Caco-2 (cell line): Measurements from ENCODE around the gene IQSEC1. TPM values are rescaled to one million over a fixed set of nuclear protein-coding genes. Genes with fewer than 3 reads are reported as not detected.
A peak's percentile ranks its signal among the peaks of the same experiment; 100 is the strongest.

Experiments
- BruUV-seq: library from RNA; stranded (reverse); fragments of 400-500 nt; replicated peaks from 2 replicates; lab custom pipeline; 2021; lab: Mats Ljungman, UMichigan
- CTCF ChIA-PET: fragments of 300-600 bp; sonication (Branson Sonifier 250); formaldehyde crosslinking; loops from one replicate; lab custom pipeline; 2022; ENCODE audit warnings: antibody characterized with exemption; lab: Charles Lee
- POLR2A ChIA-PET: fragments of 300-600 bp; sonication (Branson Sonifier 250); formaldehyde crosslinking; loops from one replicate; lab custom pipeline; 2022; ENCODE audit warnings: antibody characterized with exemption; lab: Charles Lee
- DNase-seq, 2 experiments: peaks; one replicate each; pipeline versions ENCODE4 v3.0.0 to v3.0.0-alpha.2; 2020 to 2022
- H3K27me3 ChIP-seq: replicated peaks from 2 replicates; pipeline ENCODE4 v1.6.0; 2011; ENCODE audit warnings: low read length; ENCODE audit not compliant: control insufficient read depth, insufficient read depth
- H3K36me3 ChIP-seq: 2 replicates; pipeline ENCODE4 v1.5.1; 2011; ENCODE audit warnings: low read length; ENCODE audit not compliant: control insufficient read depth, insufficient read depth
- H3K4me1 ChIP-seq: fragments of 250-450 bp; sonication (Bioruptor Pico); 2 replicates; pipeline ENCODE4 v1.5.1; 2020; ENCODE audit warnings: mild to moderate bottlenecking
- H3K4me3 ChIP-seq: 2 replicates; pipeline ENCODE4 v1.5.1; 2011; ENCODE audit warnings: low read depth, mild to moderate bottlenecking, control low read depth, low read length
- H3K9me3 ChIP-seq: fragments of 250-450 bp; sonication (Bioruptor Pico); 2 replicates; pipeline ENCODE4 v1.5.1; 2020; ENCODE audit warnings: mild to moderate bottlenecking, moderate library complexity
- H3K27ac Mint-ChIP-seq: one replicate; pipeline ENCODE4 v1.8.0; 2022; ENCODE audit warnings: mixed read lengths; ENCODE audit not compliant: unreplicated experiment
- H3K27me3 Mint-ChIP-seq: one replicate; pipeline ENCODE4 v1.8.0; 2022; ENCODE audit warnings: mixed read lengths; ENCODE audit not compliant: insufficient read depth, unreplicated experiment
- H3K36me3 Mint-ChIP-seq: one replicate; pipeline ENCODE4 v1.8.0; 2022; ENCODE audit warnings: mild to moderate bottlenecking, mixed read lengths; ENCODE audit not compliant: insufficient read depth, unreplicated experiment
- H3K4me1 Mint-ChIP-seq: one replicate; pipeline ENCODE4 v1.8.0; 2022; ENCODE audit warnings: low read depth, mixed read lengths; ENCODE audit not compliant: unreplicated experiment
- H3K4me3 Mint-ChIP-seq: one replicate; pipeline ENCODE4 v1.8.0; 2022; ENCODE audit warnings: mild to moderate bottlenecking, moderate library complexity, mixed read lengths; ENCODE audit not compliant: unreplicated experiment
- H3K9me3 Mint-ChIP-seq: one replicate; pipeline ENCODE4 v1.8.0; 2022; ENCODE audit warnings: mixed read lengths; ENCODE audit not compliant: unreplicated experiment
- intact Hi-C: fragments of 100-400 bp; cut with micrococcal nuclease; formaldehyde crosslinking; loops from one replicate; pipeline ENCODE4 v1.10.0; 2022; ENCODE audit not compliant: unreplicated experiment
- total RNA-seq: library from RNA; stranded (reverse); gene quantifications from 2 replicates; pipeline ENCODE4 v1.2.3, GENCODE V29; 2022
- TF ChIP-seq, protein P1 (sequence below), 2 experiments: fragments of 200-600 bp in 1 of 2; IDR thresholded peaks; 1 replicate in 1 of 2; 2 replicates in 1 of 2; pipeline versions ENCODE4 v1.5.1 to v1.8.0; 2011 to 2022; ENCODE audit warnings: antibody characterized with exemption in 1 of 2, control low read depth in 1 of 2, inconsistent platforms in 1 of 2, low read depth in 1 of 2, low read length in 1 of 2, mild to moderate bottlenecking in 1 of 2, moderate library complexity in 1 of 2; ENCODE audit not compliant: insufficient read depth in 1 of 2, severe bottlenecking in 1 of 2, unreplicated experiment in 1 of 2

IQSEC1 gene
- total RNA-seq, 1 experiment from 2014 or later = 40.0 TPM

DNA sequence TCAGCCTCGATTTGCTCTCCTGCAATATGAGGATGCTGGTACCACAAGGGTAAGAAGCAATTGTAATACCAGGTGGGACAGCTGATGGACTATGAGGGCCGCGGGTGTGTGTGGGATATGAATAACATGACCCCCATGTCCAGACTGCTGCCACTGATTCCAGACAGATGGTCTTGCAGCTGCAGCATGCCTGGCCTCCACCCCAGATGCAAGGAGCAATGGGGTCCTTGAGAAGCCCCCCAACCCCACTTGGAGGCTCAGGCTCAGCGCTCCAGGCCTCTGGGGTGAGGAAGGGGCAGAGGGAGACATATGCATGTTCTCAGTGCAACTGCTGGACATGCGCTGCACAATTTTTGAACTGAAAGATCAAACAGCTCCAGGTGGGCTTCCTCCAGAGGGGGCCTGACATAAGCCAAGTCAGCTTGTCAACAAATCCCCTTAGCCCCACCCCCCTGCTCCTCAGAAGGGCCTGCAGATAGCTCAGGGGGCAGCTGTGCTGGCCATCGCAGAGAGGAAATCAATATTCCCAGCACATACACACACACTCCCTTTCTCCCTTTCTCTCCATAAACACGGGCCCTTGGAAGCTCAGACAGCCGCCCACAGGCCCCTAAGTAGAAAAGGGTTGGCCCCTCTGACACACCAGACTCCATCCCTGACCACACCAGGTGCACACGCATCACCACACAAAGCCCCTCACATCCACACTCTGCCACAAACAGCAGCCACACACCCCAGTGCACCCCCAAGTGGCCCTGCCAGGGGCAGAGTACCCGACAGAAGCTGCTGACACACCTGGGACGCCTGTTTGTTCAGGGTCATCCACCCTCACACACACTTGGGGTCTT, 107.0 kb downstream of the IQSEC1 start:
- Mint-ChIP-seq H3K27me3 (no peaks in the 10 kb centered on the region), H3K4me1 (peaks cover 39% of the 10 kb centered on the region), H3K4me3 (peak overlapping the region; percentile 95), H3K27ac (peak overlapping the region; percentile 75), H3K9me3 (no peaks in the 10 kb centered on the region), H3K36me3 (peaks cover 5% of the 10 kb centered on the region)
- intact Hi-C loops = no loop called here
- Histone ChIP-seq H3K9me3 (no peaks in the 10 kb centered on the region), H3K27me3 (no peaks in the 10 kb centered on the region), H3K4me3 (peak overlapping the region; percentile 85), H3K36me3 (no peaks in the 10 kb centered on the region), H3K4me1 (peaks cover 40% of the 10 kb centered on the region)
- ChIA-PET CTCF (interaction anchor here (1.1 to 1.9 kb wide), 2 partner anchors 18 to 27 kb away, joined by 7 to 11 read pairs; no protein-coding TSS in a partner anchor), POLR2A (no interaction called here)
- TF ChIP-seq, protein P1, sequence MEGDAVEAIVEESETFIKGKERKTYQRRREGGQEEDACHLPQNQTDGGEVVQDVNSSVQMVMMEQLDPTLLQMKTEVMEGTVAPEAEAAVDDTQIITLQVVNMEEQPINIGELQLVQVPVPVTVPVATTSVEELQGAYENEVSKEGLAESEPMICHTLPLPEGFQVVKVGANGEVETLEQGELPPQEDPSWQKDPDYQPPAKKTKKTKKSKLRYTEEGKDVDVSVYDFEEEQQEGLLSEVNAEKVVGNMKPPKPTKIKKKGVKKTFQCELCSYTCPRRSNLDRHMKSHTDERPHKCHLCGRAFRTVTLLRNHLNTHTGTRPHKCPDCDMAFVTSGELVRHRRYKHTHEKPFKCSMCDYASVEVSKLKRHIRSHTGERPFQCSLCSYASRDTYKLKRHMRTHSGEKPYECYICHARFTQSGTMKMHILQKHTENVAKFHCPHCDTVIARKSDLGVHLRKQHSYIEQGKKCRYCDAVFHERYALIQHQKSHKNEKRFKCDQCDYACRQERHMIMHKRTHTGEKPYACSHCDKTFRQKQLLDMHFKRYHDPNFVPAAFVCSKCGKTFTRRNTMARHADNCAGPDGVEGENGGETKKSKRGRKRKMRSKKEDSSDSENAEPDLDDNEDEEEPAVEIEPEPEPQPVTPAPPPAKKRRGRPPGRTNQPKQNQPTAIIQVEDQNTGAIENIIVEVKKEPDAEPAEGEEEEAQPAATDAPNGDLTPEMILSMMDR (IDR thresholded peaks at IDR 0.05; ENCODE audit: insufficient read depth in 1 of 2, low read depth in 1 of 2, low read length in 1 of 2, severe bottlenecking in 1 of 2, unreplicated experiment in 1 of 2) = no peak
- DNase-seq = no peak
- TSS peak; percentile 12 for BruUV-seq

DNA sequence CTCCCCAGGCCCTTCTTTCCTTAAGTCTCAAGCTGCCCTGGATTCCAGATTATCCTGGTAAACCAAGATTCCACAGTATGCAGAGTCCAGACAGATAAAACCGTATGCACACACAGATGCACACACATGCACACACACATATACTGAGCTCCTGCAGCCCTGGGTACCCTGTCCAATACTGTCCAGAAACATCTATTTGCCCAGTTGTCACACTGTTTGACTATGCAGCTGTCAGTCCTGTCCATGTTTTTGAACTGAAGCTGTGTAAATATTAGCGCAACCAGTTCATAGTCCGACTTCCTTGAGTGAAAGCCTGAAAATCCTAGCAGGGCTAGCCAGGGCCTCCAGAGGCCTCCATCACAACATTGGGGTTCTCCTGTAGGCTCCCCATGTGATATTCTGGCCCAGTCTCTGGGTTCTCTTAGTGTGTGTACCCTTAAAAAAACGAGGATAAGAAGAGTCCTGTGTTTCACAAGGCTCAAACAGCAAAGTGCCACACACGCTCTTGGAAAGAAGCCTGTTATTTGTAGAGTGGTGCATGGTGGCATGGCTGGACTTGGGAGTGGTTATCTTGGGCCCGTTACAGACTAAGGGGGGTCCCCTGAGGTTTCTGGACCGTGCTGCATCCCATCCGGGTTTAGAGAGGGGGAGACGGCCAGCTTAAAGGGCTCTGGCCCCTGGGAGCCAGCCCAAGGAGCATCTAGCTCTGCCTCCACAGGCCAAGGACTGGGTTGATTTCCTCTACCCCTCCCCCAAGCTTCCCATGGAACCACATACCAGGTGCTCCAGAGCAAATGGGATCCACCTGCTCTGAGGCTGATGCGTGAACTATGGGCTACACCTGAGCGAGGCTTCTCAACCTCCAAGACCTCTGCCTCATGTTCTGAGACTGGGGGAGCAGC, 108.3 kb downstream of the IQSEC1 start:
- ChIA-PET POLR2A (no interaction called here), CTCF (interaction anchor here (1.3 to 1.5 kb wide), 2 partner anchors 19 to 30 kb away, joined by 9 to 15 read pairs; no protein-coding TSS in a partner anchor)

More for the DNA sequence above, 108.3 kb downstream of the IQSEC1 start:
- H3K27ac Mint-ChIP-seq = peak overlapping the region; percentile 75
- peak overlapping the region; percentile 95 for H3K4me3 Mint-ChIP-seq
- BruUV-seq = TSS peak; percentile 7
- peaks cover 5% of the 10 kb centered on the region for H3K36me3 Mint-ChIP-seq
- Histone ChIP-seq H3K36me3 (no peaks in the 10 kb centered on the region), H3K4me1 (peaks cover 40% of the 10 kb centered on the region), H3K9me3 (no peaks in the 10 kb centered on the region), H3K4me3 (no peak overlapping the region), H3K27me3 (no peaks in the 10 kb centered on the region)
- TF ChIP-seq, protein P1 (IDR thresholded peaks at IDR 0.05; ENCODE audit: insufficient read depth in 1 of 2, low read depth in 1 of 2, low read length in 1 of 2, severe bottlenecking in 1 of 2, unreplicated experiment in 1 of 2) = no peak
- H3K27me3 Mint-ChIP-seq = no peaks in the 10 kb centered on the region
- DNase-seq = peak; percentile 71 to 74
- no peaks in the 10 kb centered on the region for H3K9me3 Mint-ChIP-seq
- H3K4me1 Mint-ChIP-seq = peaks cover 39% of the 10 kb centered on the region
- intact Hi-C loops = loop anchor here (1.0 kb wide), 1 partner anchor 30 kb away; no protein-coding TSS in a partner anchor
